CD8-positive, alpha-beta memory T cell (primary cell): ENCODE measurements around the gene CACNA1E. TPM values are rescaled to one million over a fixed set of nuclear protein-coding genes. Genes with fewer than 3 reads are reported as not detected.

Experiments used
- CTCF ChIA-PET: fragments of 350-600 bp; sonication (Branson Sonifier 250); formaldehyde crosslinking; loops from one replicate; lab custom pipeline; 2021; ENCODE audit warnings: antibody characterized with exemption; lab: Charles Lee
- POLR2A ChIA-PET: fragments of 350-600 bp; sonication (Branson Sonifier 250); formaldehyde crosslinking; loops from one replicate; lab custom pipeline; 2021; ENCODE audit warnings: antibody characterized with exemption; lab: Charles Lee
- DNase-seq, 5 donors: peaks; one replicate each; pipeline versions ENCODE4 v3.0.0 to v3.0.0-alpha.2; 2020 to 2022; ENCODE audit warnings: mixed read lengths in 1 of 5
- H3K27ac ChIP-seq: one replicate; pipeline ENCODE4 v1.7.0; 2013; ENCODE audit warnings: low read depth, mild to moderate bottlenecking, low read length, moderate library complexity
- H3K27me3 ChIP-seq: 2 replicates; pipeline ENCODE4 v1.7.0; 2013; ENCODE audit warnings: low read length, mild to moderate bottlenecking; ENCODE audit not compliant: insufficient read depth, poor library complexity, severe bottlenecking
- H3K36me3 ChIP-seq: 2 replicates; pipeline ENCODE4 v1.7.0; 2013; ENCODE audit warnings: mild to moderate bottlenecking, low read length, moderate library complexity; ENCODE audit not compliant: insufficient read depth
- H3K4me1 ChIP-seq: 2 replicates; pipeline ENCODE4 v1.7.0; 2013; ENCODE audit warnings: mild to moderate bottlenecking, low read length, moderate library complexity; ENCODE audit not compliant: insufficient read depth
- H3K4me3 ChIP-seq: 2 replicates; pipeline ENCODE4 v1.7.0; 2013; ENCODE audit warnings: mild to moderate bottlenecking, low read length
- H3K9me3 ChIP-seq: 2 replicates; pipeline ENCODE4 v1.7.0; 2013; ENCODE audit warnings: mild to moderate bottlenecking, low read length
- H3K27ac Mint-ChIP-seq, 8 donors: one replicate each; pipeline ENCODE4 v1.8.0; 2020 to 2021; ENCODE audit warnings: mixed read lengths in 8 of 8, mild to moderate bottlenecking in 6 of 8, inconsistent platforms in 3 of 8, moderate library complexity in 3 of 8
- H3K27me3 Mint-ChIP-seq, 2 donors: one replicate each; pipeline ENCODE4 v1.8.0; 2020 to 2021; ENCODE audit warnings: mixed read lengths in 2 of 2, mild to moderate bottlenecking in 1 of 2, moderate library complexity in 1 of 2
- H3K36me3 Mint-ChIP-seq, 3 donors: one replicate each; pipeline ENCODE4 v1.8.0; 2020 to 2021; ENCODE audit warnings: mixed read lengths in 3 of 3, inconsistent platforms in 1 of 3, mild to moderate bottlenecking in 1 of 3
- H3K4me1 Mint-ChIP-seq, 3 donors: one replicate each; pipeline ENCODE4 v1.8.0; 2020 to 2021; ENCODE audit warnings: mixed read lengths in 3 of 3, inconsistent platforms in 1 of 3, mild to moderate bottlenecking in 1 of 3
- H3K4me3 Mint-ChIP-seq, 7 donors: one replicate each; pipeline ENCODE4 v1.8.0; 2020 to 2021; ENCODE audit warnings: mixed read lengths in 7 of 7, mild to moderate bottlenecking in 6 of 7, moderate library complexity in 4 of 7, inconsistent platforms in 2 of 7
- H3K9me3 Mint-ChIP-seq, 5 donors: one replicate each; pipeline ENCODE4 v1.8.0; 2020 to 2022; ENCODE audit warnings: mixed read lengths in 5 of 5, mild to moderate bottlenecking in 3 of 5, moderate library complexity in 2 of 5, inconsistent platforms in 1 of 5
- polyA plus RNA-seq: library from polyadenylated mRNA; unstranded; fragments of 300-500 nt; fragmentation: Illumina TruSeq; gene quantifications from one replicate; pipeline ENCODE4 v1.2.3, GENCODE V29; 2021
- total RNA-seq, 2 experiments: library from RNA; stranded (reverse); gene quantifications; one replicate each; pipeline ENCODE4 v1.2.3, GENCODE V29; 2021

Gene CACNA1E
- total and polyA plus RNA-seq, 3 experiments from 2014 or later = not detected

DNA sequence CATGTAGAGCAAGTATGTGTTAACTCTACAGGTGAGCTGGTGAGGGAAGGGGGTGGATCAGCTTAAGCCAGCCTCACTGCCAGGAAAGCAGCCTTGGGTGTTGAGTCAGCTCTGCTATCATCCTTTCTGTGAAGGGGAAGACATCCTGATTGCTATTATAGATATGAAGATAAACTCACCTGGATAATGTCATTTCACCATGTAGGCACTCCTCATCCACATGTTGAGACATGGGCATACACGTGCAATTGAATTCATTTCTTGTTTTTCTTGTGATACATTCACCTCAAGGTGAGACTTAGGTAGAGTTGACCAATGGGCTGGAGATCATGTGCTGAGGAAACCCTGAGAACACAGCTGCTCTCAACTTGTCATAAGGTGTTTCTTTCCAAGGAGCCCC, 136.9 kb downstream of the CACNA1E start:
- Histone ChIP-seq H3K4me3 (no peak overlapping the region), H3K27me3 (no peaks in the 10 kb centered on the region), H3K36me3 (no peaks in the 10 kb centered on the region), H3K9me3 (no peaks in the 10 kb centered on the region), H3K27ac (no peak overlapping the region), H3K4me1 (no peaks in the 10 kb centered on the region)
- Mint-ChIP-seq H3K27me3 (peaks cover 2 to 11% of the 10 kb centered on the region in 2 donors), H3K4me1 (no peaks in the 10 kb centered on the region), H3K4me3 (no peak overlapping the region), H3K27ac (no peak overlapping the region), H3K9me3 (peaks cover 0 to 4% (median 0%) of the 10 kb centered on the region in 5 donors), H3K36me3 (no peaks in the 10 kb centered on the region)
- ChIA-PET CTCF (no interaction called here), POLR2A (no interaction called here)
- DNase-seq = no peak

DNA sequence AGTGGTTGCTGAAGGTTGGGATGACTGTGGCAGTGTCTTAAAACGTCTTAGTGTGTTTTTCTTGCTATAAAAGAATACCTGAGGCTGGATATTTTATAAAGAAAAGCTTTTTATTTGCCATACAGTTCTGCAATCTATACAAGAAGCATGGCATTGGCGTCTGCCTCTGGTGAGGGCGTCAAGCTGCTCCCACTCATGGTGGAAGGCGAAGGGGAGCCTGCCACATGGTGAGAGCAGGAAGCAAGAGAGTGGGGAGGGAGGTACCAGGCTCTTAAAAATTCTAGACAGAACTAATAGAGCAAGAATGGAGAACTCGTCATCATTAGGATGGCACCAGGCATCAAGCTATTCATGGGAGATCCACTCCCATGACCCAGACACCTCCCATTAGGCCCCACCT, 140.5 kb downstream of the CACNA1E start:
- H3K27me3 ChIP-seq = no peaks in the 10 kb centered on the region
- Mint-ChIP-seq H3K27me3 (peaks cover 0 to 1% of the 10 kb centered on the region in 2 donors), H3K27ac (no peak overlapping the region), H3K4me1 (no peaks in the 10 kb centered on the region), H3K36me3 (no peaks in the 10 kb centered on the region), H3K4me3 (no peak overlapping the region), H3K9me3 (peaks cover 0 to 1% (median 0%) of the 10 kb centered on the region in 5 donors)
- H3K4me3 ChIP-seq = no peak overlapping the region
- CTCF ChIA-PET = no interaction called here
- H3K9me3 ChIP-seq = no peaks in the 10 kb centered on the region
- H3K4me1 ChIP-seq = no peaks in the 10 kb centered on the region
- no peak overlapping the region for H3K27ac ChIP-seq
- DNase-seq = no peak
- no peaks in the 10 kb centered on the region for H3K36me3 ChIP-seq
- POLR2A ChIA-PET = no interaction called here

DNA sequence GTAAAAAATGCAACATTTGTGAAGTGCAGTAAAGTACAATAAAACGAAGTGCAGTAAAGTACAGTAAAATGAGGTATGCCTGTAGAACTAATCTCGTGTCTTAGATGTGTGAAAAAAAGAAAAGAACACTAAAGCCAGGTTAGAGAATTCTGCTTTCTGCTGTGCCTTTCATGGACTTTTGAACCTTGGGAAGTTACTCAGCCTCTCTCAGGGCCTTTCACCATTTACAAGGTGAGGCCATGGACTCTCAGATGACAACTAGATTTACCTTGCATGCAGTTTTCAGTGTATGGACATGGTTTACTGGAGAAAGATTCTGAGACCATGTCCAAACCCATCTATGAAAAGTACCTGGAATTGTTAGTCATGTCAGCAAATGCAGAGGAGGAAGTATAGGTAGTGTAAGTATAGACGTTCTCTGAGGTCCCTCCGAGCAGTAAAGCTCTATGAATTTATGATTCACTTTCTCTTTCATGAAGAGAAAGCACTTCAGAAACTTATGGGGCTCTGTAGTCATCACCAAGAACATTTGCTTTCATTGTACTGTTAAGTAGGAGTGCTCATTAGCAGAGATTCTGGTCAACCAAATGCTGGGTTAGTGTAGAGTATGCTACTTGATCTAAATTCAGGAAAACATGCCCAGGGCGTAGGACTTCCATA, 143.1 kb downstream of the CACNA1E start:
- Mint-ChIP-seq H3K27ac (no peak overlapping the region), H3K4me1 (no peaks in the 10 kb centered on the region), H3K27me3 (peaks cover 0 to 12% of the 10 kb centered on the region in 2 donors), H3K9me3 (peaks cover 0 to 1% (median 0%) of the 10 kb centered on the region in 5 donors), H3K4me3 (no peak overlapping the region), H3K36me3 (no peaks in the 10 kb centered on the region)
- ChIA-PET POLR2A (no interaction called here), CTCF (no interaction called here)
- Histone ChIP-seq H3K9me3 (no peaks in the 10 kb centered on the region), H3K27ac (no peak overlapping the region), H3K4me3 (no peak overlapping the region), H3K4me1 (no peaks in the 10 kb centered on the region), H3K36me3 (no peaks in the 10 kb centered on the region), H3K27me3 (no peaks in the 10 kb centered on the region)
- DNase-seq = no peak

DNA sequence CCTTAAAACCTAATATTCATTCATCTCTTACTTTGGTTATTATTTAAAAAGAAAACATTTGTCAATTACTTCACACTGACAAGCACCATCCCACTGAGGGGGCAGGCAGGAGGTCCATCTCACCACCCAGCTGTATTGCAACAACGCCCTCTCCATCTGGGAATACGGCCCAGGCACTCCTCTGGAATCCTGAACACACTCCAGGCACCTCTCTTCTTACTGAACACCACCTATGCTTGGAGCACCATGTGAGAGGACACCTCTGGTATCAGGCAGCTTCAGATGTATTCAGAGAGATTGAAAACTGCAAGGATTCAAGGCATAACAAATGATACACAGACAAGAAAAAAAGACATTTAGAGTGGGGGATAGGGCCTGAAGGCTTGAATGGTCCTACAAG, 147.1 kb downstream of the CACNA1E start:
- Histone ChIP-seq H3K27ac (no peak overlapping the region), H3K4me3 (no peak overlapping the region), H3K4me1 (no peaks in the 10 kb centered on the region), H3K27me3 (no peaks in the 10 kb centered on the region), H3K36me3 (no peaks in the 10 kb centered on the region), H3K9me3 (no peaks in the 10 kb centered on the region)
- Mint-ChIP-seq H3K36me3 (no peaks in the 10 kb centered on the region), H3K27ac (no peak overlapping the region), H3K4me3 (no peak overlapping the region), H3K9me3 (no peaks in the 10 kb centered on the region), H3K27me3 (peaks cover 2 to 13% of the 10 kb centered on the region in 2 donors), H3K4me1 (no peaks in the 10 kb centered on the region)
- ChIA-PET POLR2A (no interaction called here), CTCF (no interaction called here)
- no peak for DNase-seq

DNA sequence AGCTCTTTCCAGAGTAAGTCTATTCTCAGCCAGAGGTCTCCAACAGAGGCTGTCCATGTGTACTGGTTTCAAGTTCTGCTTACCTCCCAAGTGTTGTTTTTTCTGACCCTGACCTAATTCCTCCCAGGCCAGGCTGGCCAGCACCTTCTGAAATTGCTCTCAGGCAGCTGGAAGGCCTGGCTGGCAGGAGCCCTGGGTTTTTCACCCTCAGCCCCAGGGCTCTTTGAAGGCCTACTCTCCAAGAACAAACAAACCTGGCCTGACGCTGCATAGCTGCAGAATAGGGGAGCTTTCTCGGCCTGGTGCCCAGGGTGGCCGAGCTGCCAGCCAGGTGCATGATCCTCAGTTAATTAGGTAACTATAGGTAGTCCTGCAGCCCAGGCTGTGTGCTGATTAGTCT, 147.5 kb downstream of the CACNA1E start:
- DNase-seq = no peak
- CTCF ChIA-PET = no interaction called here

DNA sequence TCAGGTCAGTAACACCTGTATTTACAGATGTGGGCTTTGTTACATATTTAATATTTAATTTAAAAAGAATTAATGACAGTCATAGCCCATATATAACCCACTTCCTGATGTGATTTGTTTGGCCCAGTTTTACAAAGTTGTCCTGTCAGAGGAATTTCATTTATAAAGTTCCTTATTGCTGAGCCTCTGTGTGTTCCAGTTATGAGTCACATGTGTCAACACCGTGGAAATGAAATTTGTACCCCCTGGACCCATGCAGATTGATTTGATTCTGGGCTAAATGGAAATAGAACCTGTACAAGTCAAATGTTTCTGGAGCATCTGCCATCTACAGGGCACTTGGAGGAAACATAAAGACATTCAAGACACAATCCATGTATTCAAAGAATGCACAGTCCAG, 149.2 kb downstream of the CACNA1E start:
- Histone ChIP-seq H3K4me3 (no peak overlapping the region), H3K27ac (no peak overlapping the region), H3K4me1 (no peaks in the 10 kb centered on the region), H3K9me3 (no peaks in the 10 kb centered on the region), H3K27me3 (no peaks in the 10 kb centered on the region), H3K36me3 (no peaks in the 10 kb centered on the region)
- DNase-seq = no peak
- H3K36me3 Mint-ChIP-seq = no peaks in the 10 kb centered on the region
- peaks cover 2 to 13% of the 10 kb centered on the region in 2 donors for H3K27me3 Mint-ChIP-seq
- H3K9me3 Mint-ChIP-seq = peaks cover 0 to 2% (median 0%) of the 10 kb centered on the region in 5 donors
- no peaks in the 10 kb centered on the region for H3K4me1 Mint-ChIP-seq
- H3K27ac Mint-ChIP-seq = no peak overlapping the region
- ChIA-PET POLR2A (no interaction called here), CTCF (no interaction called here)
- no peak overlapping the region for H3K4me3 Mint-ChIP-seq

More for the DNA sequence above, 147.5 kb downstream of the CACNA1E start:
- Mint-ChIP-seq H3K27ac (no peak overlapping the region), H3K27me3 (peaks cover 2 to 13% of the 10 kb centered on the region in 2 donors), H3K36me3 (no peaks in the 10 kb centered on the region), H3K9me3 (no peaks in the 10 kb centered on the region), H3K4me1 (no peaks in the 10 kb centered on the region), H3K4me3 (no peak overlapping the region)
- Histone ChIP-seq H3K36me3 (no peaks in the 10 kb centered on the region), H3K4me3 (no peak overlapping the region), H3K27me3 (no peaks in the 10 kb centered on the region), H3K4me1 (no peaks in the 10 kb centered on the region), H3K27ac (no peak overlapping the region), H3K9me3 (no peaks in the 10 kb centered on the region)
- POLR2A ChIA-PET = no interaction called here

DNA sequence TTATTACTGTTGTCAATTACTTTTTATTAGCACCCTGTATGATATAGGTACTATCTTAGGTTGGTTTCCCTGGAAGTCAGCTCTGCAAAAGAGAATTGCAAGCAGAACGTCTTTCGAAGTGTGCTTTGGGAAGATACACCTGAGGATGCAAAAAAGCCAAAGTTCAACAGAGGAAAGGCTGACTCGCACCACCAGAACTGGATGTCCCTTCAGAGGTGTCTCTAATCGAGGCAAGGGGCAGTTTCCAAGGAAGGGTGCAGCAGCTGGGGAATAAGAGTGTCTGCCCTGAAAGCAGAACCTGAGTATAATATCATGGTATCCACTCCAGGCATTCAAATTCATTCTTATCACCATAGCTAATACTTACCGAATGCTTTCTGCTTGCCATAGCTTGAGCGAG, 149.6 kb downstream of the CACNA1E start:
- ChIA-PET POLR2A (no interaction called here), CTCF (no interaction called here)
- Histone ChIP-seq H3K4me1 (no peaks in the 10 kb centered on the region), H3K27me3 (no peaks in the 10 kb centered on the region), H3K4me3 (no peak overlapping the region), H3K36me3 (no peaks in the 10 kb centered on the region), H3K9me3 (no peaks in the 10 kb centered on the region), H3K27ac (no peak overlapping the region)
- Mint-ChIP-seq H3K4me1 (no peaks in the 10 kb centered on the region), H3K36me3 (no peaks in the 10 kb centered on the region), H3K27me3 (peaks cover 2 to 13% of the 10 kb centered on the region in 2 donors), H3K9me3 (peaks cover 0 to 4% (median 0%) of the 10 kb centered on the region in 5 donors), H3K27ac (no peak overlapping the region), H3K4me3 (no peak overlapping the region)
- DNase-seq = no peak

DNA sequence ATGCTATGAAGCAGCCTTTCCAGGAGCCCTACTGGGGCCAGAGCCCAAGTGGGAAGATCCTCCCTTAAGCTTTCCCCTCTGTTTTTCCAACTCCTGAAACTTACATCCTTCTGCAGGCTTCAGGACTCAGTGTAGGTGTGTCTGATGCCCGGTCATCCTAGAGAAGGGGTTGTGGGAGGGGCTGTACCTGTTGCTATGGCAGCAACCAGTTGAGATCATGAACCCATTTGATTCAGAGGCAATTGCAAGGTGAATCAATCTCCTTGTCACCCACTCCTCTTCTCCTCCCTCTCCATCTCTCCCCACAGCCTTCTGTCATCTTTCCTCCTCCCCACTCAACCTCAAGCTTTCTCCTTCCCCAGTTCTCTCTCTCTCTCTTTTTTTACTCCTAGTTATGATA, 151.8 kb downstream of the CACNA1E start:
- POLR2A ChIA-PET = no interaction called here
- DNase-seq = no peak

More for the DNA sequence above, 151.8 kb downstream of the CACNA1E start:
- Histone ChIP-seq H3K27me3 (no peaks in the 10 kb centered on the region), H3K4me1 (no peaks in the 10 kb centered on the region), H3K4me3 (no peak overlapping the region), H3K9me3 (no peaks in the 10 kb centered on the region), H3K36me3 (no peaks in the 10 kb centered on the region), H3K27ac (no peak overlapping the region)
- H3K4me1 Mint-ChIP-seq = no peaks in the 10 kb centered on the region
- CTCF ChIA-PET = no interaction called here
- peaks cover 2 to 4% of the 10 kb centered on the region in 2 donors for H3K27me3 Mint-ChIP-seq
- H3K27ac Mint-ChIP-seq = no peak overlapping the region
- H3K36me3 Mint-ChIP-seq = no peaks in the 10 kb centered on the region
- H3K4me3 Mint-ChIP-seq = no peak overlapping the region
- peaks cover 0 to 4% (median 0%) of the 10 kb centered on the region in 5 donors for H3K9me3 Mint-ChIP-seq
